Upper lobe of left lung (tissue), 4 donors: ENCODE measurements around the gene TFB1M.

ENCODE experiments used
- EP300 ChIP-seq, 4 donors: sonication (generic); formaldehyde crosslinking; IDR thresholded peaks; one replicate each; pipeline ENCODE4 v1.5.1; 2017; ENCODE audit warnings: antibody characterized with exemption in 4 of 4, control low read depth in 2 of 4
- POLR2A ChIP-seq, 4 donors: fragments of 450-650 bp; IDR thresholded peaks; one replicate each; pipeline ENCODE4 v1.5.1; 2016 to 2017; ENCODE audit warnings: antibody characterized with exemption in 4 of 4, mild to moderate bottlenecking in 2 of 4
- POLR2AphosphoS5 ChIP-seq, 2 donors: sonication (generic); formaldehyde crosslinking; IDR thresholded peaks; one replicate each; pipeline ENCODE4 v1.5.1; 2017; ENCODE audit warnings: antibody characterized with exemption in 2 of 2
- TF ChIP-seq, protein P1 (sequence below), 6 experiments: fragments of 450-650 bp in 4 of 6; fragments of 200-600 bp in 2 of 6; sonication (generic) in 2 of 6; IDR thresholded peaks; one replicate each; pipeline ENCODE4 v1.5.1; 2016 to 2019; ENCODE audit warnings: antibody characterized with exemption in 6 of 6

DNA sequence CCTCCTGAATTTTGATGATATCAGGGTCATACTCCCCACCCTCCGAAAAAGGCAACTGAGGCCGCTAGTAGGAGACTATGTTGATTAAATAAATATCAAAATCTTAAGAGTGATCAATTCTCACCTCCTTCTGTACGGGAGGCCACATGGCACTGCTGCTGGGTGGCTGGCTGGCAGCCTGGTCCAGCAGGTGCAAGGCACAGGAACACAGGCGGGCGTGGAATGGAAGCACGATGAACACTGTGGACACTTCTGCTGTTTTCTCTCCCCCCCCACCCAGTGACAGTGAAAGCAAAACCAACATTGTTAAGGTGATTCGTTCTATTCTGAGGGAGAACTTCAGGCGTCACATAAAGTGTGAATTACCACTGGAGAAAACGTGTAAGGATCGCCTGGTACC lies 60.1 kb downstream of the TFB1M start:
- TF ChIP-seq, protein P1, sequence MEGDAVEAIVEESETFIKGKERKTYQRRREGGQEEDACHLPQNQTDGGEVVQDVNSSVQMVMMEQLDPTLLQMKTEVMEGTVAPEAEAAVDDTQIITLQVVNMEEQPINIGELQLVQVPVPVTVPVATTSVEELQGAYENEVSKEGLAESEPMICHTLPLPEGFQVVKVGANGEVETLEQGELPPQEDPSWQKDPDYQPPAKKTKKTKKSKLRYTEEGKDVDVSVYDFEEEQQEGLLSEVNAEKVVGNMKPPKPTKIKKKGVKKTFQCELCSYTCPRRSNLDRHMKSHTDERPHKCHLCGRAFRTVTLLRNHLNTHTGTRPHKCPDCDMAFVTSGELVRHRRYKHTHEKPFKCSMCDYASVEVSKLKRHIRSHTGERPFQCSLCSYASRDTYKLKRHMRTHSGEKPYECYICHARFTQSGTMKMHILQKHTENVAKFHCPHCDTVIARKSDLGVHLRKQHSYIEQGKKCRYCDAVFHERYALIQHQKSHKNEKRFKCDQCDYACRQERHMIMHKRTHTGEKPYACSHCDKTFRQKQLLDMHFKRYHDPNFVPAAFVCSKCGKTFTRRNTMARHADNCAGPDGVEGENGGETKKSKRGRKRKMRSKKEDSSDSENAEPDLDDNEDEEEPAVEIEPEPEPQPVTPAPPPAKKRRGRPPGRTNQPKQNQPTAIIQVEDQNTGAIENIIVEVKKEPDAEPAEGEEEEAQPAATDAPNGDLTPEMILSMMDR (IDR thresholded peaks at IDR 0.05): no peak
- TF ChIP-seq POLR2AphosphoS5 (IDR thresholded peaks at IDR 0.05) (no peak), EP300 (IDR thresholded peaks at IDR 0.05) (no peak), POLR2A (IDR thresholded peaks at IDR 0.05) (no peak)
